ENCODE results near the gene CPNE7.

CPNE7 gene

GRCh38 chr16:89544713-89545043, 30.9 kb upstream of the CPNE7 start:
- no peak for DNase-seq (ENCODE audit: low read depth)
- no peak for TF ChIP-seq CTCF (IDR thresholded peaks at IDR 0.05; ENCODE audit: low read depth, low read length, missing control alignments)
- in situ Hi-C loops (cut with HindIII; ENCODE audit: low sequenced_read_pairs), result no loop called here
- H3K4me3 ChIP-seq (ENCODE audit: low read depth, low read length), result no peak overlapping the region

- no peak for TF ChIP-seq CTCF (IDR thresholded peaks at IDR 0.05; ENCODE audit: low read depth, low read length, missing control alignments)
- in situ Hi-C loops (cut with HindIII; ENCODE audit: low sequenced_read_pairs), result no loop called here
- DNase-seq (ENCODE audit: low read depth), result no peak
- no peak overlapping the region for H3K4me3 ChIP-seq (ENCODE audit: low read depth, low read length)
Observed at GRCh38 chr16:89545044-89545830, 30.3 kb upstream of the CPNE7 start.

- DNase-seq (ENCODE audit: low read depth), result no peak
- in situ Hi-C loops (cut with HindIII; ENCODE audit: low sequenced_read_pairs), result no loop called here
- no peak for TF ChIP-seq CTCF (IDR thresholded peaks at IDR 0.05; ENCODE audit: low read depth, low read length, missing control alignments)
- H3K4me3 ChIP-seq (ENCODE audit: low read depth, low read length), result no peak overlapping the region
Observed at GRCh38 chr16:89545831-89546574, 29.6 kb upstream of the CPNE7 start.

- no peak for DNase-seq (ENCODE audit: low read depth)
- no peak for TF ChIP-seq CTCF (IDR thresholded peaks at IDR 0.05; ENCODE audit: low read depth, low read length, missing control alignments)
- no peak overlapping the region for H3K4me3 ChIP-seq (ENCODE audit: low read depth, low read length)
- in situ Hi-C loops (cut with HindIII; ENCODE audit: low sequenced_read_pairs), result no loop called here
Observed at GRCh38 chr16:89546781-89547180, 28.8 kb upstream of the CPNE7 start.

- in situ Hi-C loops (cut with HindIII; ENCODE audit: low sequenced_read_pairs), result no loop called here
- H3K4me3 ChIP-seq (ENCODE audit: low read depth, low read length), result no peak overlapping the region
- DNase-seq (ENCODE audit: low read depth), result no peak
- TF ChIP-seq CTCF (IDR thresholded peaks at IDR 0.05; ENCODE audit: low read depth, low read length, missing control alignments), result no peak
Observed at GRCh38 chr16:89547291-89547690, 28.3 kb upstream of the CPNE7 start.

GRCh38 chr16:89547860-89548259, 27.7 kb upstream of the CPNE7 start:
- in situ Hi-C loops (cut with HindIII; ENCODE audit: low sequenced_read_pairs), result no loop called here
- DNase-seq (ENCODE audit: low read depth), result no peak
- TF ChIP-seq CTCF (IDR thresholded peaks at IDR 0.05; ENCODE audit: low read depth, low read length, missing control alignments), result no peak
- H3K4me3 ChIP-seq (ENCODE audit: low read depth, low read length), result no peak overlapping the region

Data from astrocyte of the cerebellum (primary cell).